GM12865 (cell line): ENCODE data around the gene CFAP119.

Source experiments
- DNase-seq: peaks from one replicate; pipeline ENCODE4 v3.0.0; 2010; ENCODE audit warnings: low read depth
- H3K4me3 ChIP-seq: 2 replicates; pipeline ENCODE4 v1.5.1; 2011; ENCODE audit warnings: mild to moderate bottlenecking, low read depth, low read length, control low read depth
- TF ChIP-seq, protein P1 (sequence below): IDR thresholded peaks from 2 replicates; pipeline ENCODE4 v1.5.1; 2011; ENCODE audit warnings: low read length, control low read depth, low read depth, inconsistent platforms; ENCODE audit not compliant: insufficient read depth; ENCODE audit errors: missing control alignments

Gene CFAP119

GRCh38 chr16:30785126-30786106 is 23.6 kb upstream of the CFAP119 start:
- DNase-seq: no peak
- TF ChIP-seq, protein P1, sequence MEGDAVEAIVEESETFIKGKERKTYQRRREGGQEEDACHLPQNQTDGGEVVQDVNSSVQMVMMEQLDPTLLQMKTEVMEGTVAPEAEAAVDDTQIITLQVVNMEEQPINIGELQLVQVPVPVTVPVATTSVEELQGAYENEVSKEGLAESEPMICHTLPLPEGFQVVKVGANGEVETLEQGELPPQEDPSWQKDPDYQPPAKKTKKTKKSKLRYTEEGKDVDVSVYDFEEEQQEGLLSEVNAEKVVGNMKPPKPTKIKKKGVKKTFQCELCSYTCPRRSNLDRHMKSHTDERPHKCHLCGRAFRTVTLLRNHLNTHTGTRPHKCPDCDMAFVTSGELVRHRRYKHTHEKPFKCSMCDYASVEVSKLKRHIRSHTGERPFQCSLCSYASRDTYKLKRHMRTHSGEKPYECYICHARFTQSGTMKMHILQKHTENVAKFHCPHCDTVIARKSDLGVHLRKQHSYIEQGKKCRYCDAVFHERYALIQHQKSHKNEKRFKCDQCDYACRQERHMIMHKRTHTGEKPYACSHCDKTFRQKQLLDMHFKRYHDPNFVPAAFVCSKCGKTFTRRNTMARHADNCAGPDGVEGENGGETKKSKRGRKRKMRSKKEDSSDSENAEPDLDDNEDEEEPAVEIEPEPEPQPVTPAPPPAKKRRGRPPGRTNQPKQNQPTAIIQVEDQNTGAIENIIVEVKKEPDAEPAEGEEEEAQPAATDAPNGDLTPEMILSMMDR: no peak
- no peak overlapping the region for H3K4me3 ChIP-seq

- TF ChIP-seq, protein P1: no peak
- DNase-seq: no peak
- no peak overlapping the region for H3K4me3 ChIP-seq
Measured at GRCh38 chr16:30784215-30784614, 22.4 kb upstream of the CFAP119 start.

DNA sequence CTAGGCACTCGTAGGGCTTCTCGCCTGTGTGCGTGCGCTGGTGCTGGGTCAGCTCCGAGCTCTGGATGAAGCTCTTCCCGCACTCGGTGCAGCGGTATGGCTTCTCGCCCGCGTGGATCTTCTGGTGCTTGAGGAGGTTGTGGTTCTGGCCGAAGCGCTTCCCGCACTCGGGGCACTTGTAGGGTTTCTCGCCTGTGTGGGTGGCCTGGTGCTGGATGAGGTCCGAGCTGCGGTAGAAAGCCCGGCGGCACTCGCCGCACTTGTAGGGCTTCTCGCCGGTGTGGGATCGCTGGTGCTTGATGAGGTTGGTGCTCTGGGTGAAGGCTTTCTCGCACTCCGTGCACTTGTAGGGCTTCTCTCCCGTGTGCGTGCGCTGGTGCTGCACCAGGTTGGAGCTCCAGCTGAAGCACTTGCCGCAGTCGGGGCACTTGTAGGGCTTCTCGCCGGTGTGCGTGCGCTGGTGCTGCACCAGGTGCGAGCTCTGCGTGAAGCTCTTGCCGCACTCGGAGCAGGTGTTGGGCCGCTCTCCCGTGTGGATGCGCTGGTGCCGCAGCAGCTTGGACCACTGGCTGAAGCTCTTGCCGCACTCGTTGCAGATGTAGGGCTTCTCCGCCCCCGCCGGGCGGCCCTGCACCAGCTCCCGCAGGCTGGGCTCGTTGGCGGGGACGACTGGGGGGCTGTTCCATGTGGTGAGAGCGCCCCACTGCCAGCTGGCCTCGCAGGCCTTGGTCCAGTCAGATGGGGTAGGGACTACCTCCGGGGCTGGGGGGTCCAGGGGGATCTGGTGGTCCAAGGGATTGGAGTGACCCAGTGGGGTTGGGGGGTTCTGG is 21.6 kb upstream of the CFAP119 start:
- no peak overlapping the region for H3K4me3 ChIP-seq
- DNase-seq: no peak
- TF ChIP-seq, protein P1: no peak

DNA sequence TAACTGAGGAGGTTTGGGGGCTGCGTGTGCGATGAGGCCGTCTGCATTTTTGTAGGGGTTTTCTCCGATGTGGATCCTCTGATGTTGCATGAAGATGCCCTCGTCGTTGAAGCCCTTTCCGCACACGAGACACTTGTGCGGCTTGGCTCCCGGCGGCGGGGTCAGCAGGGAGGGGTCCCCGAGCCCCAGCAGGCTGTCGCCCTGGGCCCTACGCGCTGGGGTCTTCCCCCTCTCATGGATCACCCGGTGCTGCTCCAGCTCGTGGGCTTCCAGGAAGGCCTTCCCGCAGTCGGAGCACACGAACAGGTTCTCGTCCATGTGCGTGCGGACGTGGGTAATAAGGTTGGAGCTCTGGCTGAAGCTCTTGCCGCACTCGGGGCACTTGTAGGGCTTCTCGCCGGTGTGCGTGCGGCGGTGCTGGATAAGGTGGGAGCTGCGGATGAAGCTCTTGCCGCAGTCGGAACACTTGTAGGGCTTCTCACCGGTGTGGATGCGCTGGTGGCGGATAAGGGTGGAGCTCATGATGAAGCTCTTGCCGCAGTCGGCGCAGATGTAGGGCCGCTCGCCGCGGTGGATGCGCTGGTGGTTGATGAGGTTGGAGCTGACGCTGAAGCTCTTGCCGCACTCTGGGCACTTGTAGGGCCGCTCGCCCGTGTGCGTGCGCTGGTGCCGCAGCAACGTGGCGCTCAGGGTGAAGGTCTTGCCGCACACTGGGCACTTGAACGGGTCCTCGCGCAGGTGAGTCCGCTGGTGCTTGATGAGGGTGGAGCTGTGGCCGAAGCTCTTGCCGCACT is 20.8 kb upstream of the CFAP119 start:
- TF ChIP-seq, protein P1: no peak
- no peak overlapping the region for H3K4me3 ChIP-seq
- peak; percentile 0 for DNase-seq

GRCh38 chr16:30780549-30780948 is 18.7 kb upstream of the CFAP119 start:
- DNase-seq: peak; percentile 0
- TF ChIP-seq, protein P1: no peak
- no peak overlapping the region for H3K4me3 ChIP-seq

DNA sequence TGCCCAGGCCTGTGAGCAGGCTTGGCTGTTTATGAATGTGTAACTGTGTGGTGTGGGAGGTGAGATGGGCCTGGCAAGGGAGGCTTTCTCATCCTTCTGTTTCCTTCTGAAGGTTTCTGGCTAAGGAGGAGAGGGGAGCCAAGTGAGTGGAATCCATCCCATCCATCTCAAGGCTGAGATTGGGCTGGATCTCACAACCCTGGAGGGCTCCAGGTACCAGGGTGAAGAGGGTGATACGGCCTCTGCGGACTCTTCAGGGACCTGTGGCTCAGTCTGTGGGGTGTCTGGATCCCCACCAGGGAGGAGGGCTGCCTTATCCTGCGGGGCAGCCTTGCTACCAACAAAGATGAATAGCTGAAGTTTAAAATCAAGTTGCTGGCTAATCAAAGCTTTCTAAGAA is 18.2 kb upstream of the CFAP119 start:
- DNase-seq: no peak
- no peak overlapping the region for H3K4me3 ChIP-seq
- TF ChIP-seq, protein P1: no peak
